T-helper 17 cell (primary cell): ENCODE measurements around the gene VWF. TPM values are rescaled to one million over a fixed set of nuclear protein-coding genes. Genes with fewer than 3 reads are reported as not detected.

Source experiments
- total RNA-seq, 4 donors: library from RNA in 2 of 4; stranded (reverse) in 2 of 4; gene quantifications; one replicate each; pipeline ENCODE4 v1.2.3 and lab custom pipeline; 2022 to 2026

The VWF gene
- total RNA-seq, 2 donors from 2014 or later, result 0.55 to 4.1 TPM

Other genes starting within 250 kb of the VWF start
- under 1 TPM in 1 of 2 donors, not detected in 1; 0.89 TPM for gene ANO2, start 179.4 kb downstream of the VWF start, total RNA-seq
- 10 to 100 TPM in 1 of 2 donors, 1 to 10 TPM in 1; 2.4 to 28.0 TPM for gene CD9, start 75.7 kb upstream of the VWF start, total RNA-seq
- not detected for gene PLEKHG6, start 186.0 kb upstream of the VWF start, total RNA-seq
- gene TNFRSF1A, start 217.4 kb upstream of the VWF start, total RNA-seq, result 10 to 100 TPM; 22.4 to 23.0 TPM